OCI-LY3 (cell line): ENCODE data around the gene C1QL2.

Experiments used
- H2AFZ ChIP-seq: fragments of 200-600, 300-600 bp; shearing (Covaris generic); 2 replicates; pipeline ENCODE4 v1.6.0; 2014; ENCODE audit warnings: antibody characterized with exemption, low read depth, low read length
- H3K27ac ChIP-seq: fragments of 200-600, 300-600 bp; sonication (generic); 2 replicates; pipeline ENCODE4 v1.5.1; 2014; ENCODE audit warnings: mild to moderate bottlenecking, low read length, moderate library complexity, mixed read lengths
- H3K27me3 ChIP-seq: fragments of 200-600, 300-600 bp; sonication (generic); 2 replicates; pipeline ENCODE4 v1.6.1; 2014; ENCODE audit warnings: low read depth, low read length, mixed read lengths
- H3K36me3 ChIP-seq: fragments of 200-600, 300-600 bp; sonication (generic); replicated peaks from 2 replicates; pipeline ENCODE3; 2014; ENCODE audit warnings: low read depth, low read length, mixed read lengths
- H3K4me1 ChIP-seq: fragments of 300-600, 200-600 bp; sonication (generic); 2 replicates; pipeline ENCODE4 v1.6.1; 2014; ENCODE audit warnings: low read length, mixed read lengths
- H3K4me2 ChIP-seq: fragments of 200-600, 300-600 bp; sonication (generic); 2 replicates; pipeline ENCODE4 v1.6.1; 2014; ENCODE audit warnings: low read length, mixed read lengths
- H3K4me3 ChIP-seq: fragments of 300-600, 200-600 bp; sonication (generic); 2 replicates; pipeline ENCODE4 v1.5.1; 2014; ENCODE audit warnings: antibody characterized with exemption, mild to moderate bottlenecking, low read length, moderate library complexity
- H3K79me2 ChIP-seq: fragments of 300-600, 200-600 bp; shearing (Covaris generic); 2 replicates; pipeline ENCODE4 v1.6.1; 2014; ENCODE audit warnings: mild to moderate bottlenecking, low read length, mixed read lengths
- H3K9ac ChIP-seq: fragments of 300-600, 200-600 bp; shearing (Covaris generic); 2 replicates; pipeline ENCODE4 v1.6.0; 2014; ENCODE audit warnings: mild to moderate bottlenecking, low read length, moderate library complexity
- H3K9me3 ChIP-seq: fragments of 200-600, 300-600 bp; shearing (Covaris generic); 2 replicates; pipeline ENCODE4 v1.6.1; 2014; ENCODE audit warnings: low read length, mixed read lengths; ENCODE audit not compliant: insufficient read depth
- H4K20me1 ChIP-seq: fragments of 200-600, 300-600 bp; sonication (generic); 2 replicates; pipeline ENCODE4 v1.6.1; 2016; ENCODE audit warnings: low read length, mixed read lengths; ENCODE audit not compliant: insufficient read depth
- EZH2phosphoT487 ChIP-seq: fragments of 200-600 bp; shearing (Covaris generic); IDR thresholded peaks from 2 replicates; pipeline ENCODE4 v1.6.1; 2018; ENCODE audit warnings: antibody characterized with exemption, mixed run types, low read depth
- TF ChIP-seq, protein P1 (sequence below): fragments of 200-600, 300-600 bp; sonication (generic); IDR thresholded peaks from 2 replicates; pipeline ENCODE4 v1.5.1; 2014; ENCODE audit warnings: antibody characterized with exemption, low read length, low read depth

Gene C1QL2

DNA sequence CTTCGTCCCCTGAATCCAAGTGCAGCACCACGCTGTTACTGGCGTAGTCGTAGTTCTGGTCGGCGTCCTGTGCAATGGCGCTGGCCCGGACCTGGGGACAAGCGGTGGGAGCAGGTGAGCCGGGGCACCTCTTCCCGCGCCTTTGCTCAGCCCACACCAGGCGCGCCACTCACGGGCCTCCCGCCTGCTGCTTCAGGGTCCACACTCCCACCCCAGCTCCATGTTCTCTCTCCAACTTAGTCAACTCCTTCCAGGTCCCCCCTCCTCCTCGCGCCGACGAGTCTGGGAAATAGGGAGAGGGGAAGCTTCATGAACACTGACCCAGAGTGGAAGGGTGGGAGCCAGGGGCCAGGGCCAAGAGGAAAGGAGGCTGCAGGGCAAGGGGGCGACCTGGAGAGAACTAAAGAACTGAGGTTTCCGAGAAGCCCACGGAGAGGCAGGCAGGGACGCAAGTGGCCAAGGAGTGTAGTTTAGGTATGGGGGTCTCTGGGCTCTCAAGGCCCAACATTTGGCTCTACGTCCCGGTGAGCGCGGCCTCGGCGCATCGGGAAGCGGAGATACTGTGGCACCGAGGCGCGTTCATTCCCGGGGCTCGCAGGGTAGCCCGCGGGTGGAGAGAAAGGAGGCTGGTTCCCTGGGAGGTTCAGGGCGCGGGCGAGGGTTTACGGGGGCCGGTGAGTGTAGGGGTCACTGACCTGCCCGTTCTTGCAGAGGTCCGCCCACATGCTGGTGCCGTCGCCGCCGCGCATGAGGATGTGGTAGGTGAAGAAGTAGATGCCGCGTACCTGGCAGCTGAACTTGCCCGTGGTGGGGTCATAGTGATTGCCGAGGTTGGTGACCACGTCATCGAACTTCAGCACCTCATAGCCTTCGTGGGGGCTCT is 1.4 kb downstream of the C1QL2 start:
- Histone ChIP-seq H3K4me1 (no peaks in the 10 kb centered on the region), H3K27ac (no peak overlapping the region), H3K36me3 (no peaks in the 10 kb centered on the region), H3K79me2 (no peaks in the 10 kb centered on the region), H3K9ac (no peak overlapping the region), H3K9me3 (no peaks in the 10 kb centered on the region), H3K4me2 (no peak overlapping the region), H3K27me3 (no peaks in the 10 kb centered on the region), H2AFZ (no peak overlapping the region), H4K20me1 (no peaks in the 10 kb centered on the region), H3K4me3 (no peak overlapping the region)
- TF ChIP-seq EZH2phosphoT487: no peak
- TF ChIP-seq, protein P1, sequence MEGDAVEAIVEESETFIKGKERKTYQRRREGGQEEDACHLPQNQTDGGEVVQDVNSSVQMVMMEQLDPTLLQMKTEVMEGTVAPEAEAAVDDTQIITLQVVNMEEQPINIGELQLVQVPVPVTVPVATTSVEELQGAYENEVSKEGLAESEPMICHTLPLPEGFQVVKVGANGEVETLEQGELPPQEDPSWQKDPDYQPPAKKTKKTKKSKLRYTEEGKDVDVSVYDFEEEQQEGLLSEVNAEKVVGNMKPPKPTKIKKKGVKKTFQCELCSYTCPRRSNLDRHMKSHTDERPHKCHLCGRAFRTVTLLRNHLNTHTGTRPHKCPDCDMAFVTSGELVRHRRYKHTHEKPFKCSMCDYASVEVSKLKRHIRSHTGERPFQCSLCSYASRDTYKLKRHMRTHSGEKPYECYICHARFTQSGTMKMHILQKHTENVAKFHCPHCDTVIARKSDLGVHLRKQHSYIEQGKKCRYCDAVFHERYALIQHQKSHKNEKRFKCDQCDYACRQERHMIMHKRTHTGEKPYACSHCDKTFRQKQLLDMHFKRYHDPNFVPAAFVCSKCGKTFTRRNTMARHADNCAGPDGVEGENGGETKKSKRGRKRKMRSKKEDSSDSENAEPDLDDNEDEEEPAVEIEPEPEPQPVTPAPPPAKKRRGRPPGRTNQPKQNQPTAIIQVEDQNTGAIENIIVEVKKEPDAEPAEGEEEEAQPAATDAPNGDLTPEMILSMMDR: no peak

DNA sequence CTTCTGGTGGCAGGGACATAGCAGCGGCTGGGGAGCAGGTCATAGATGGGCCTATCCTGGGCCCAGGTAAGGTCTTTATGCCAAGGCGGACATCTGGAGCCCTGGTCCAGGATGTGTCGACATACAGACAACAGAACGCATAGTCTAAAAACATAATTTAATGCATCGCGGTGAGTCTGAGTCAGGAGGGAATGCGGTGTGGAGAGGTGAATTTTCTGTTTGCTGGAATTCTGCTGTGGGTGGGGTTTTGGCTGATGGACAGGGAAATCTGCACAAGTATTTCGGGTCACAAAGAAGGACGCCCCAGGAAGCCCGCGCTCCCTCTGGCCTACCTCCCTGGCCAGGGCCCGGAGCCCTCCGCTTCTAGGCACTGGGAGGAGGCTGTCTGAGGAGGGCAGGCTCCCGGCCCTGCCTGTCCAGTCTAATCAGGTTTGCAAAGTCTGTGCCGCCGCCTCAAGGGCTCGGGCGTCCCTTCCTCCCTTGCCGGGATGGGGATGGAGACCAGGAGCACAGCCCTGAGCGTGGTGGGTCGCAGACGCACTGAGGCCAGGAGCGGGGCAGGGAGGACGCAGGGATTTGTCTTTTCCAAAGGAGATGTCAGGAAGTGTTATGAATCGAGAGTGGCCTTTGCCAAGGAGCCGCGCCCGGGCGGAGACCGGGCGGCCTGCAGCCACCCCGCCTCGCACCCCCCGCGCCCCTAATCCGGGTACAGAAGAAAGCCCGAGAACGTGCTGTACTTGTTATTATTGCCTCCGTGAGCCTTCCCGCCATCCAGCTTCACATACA is 2.3 kb downstream of the C1QL2 start:
- Histone ChIP-seq H3K4me1 (no peaks in the 10 kb centered on the region), H3K4me2 (no peak overlapping the region), H3K79me2 (no peaks in the 10 kb centered on the region), H3K9me3 (no peaks in the 10 kb centered on the region), H2AFZ (no peak overlapping the region), H4K20me1 (no peaks in the 10 kb centered on the region), H3K36me3 (no peaks in the 10 kb centered on the region), H3K9ac (no peak overlapping the region), H3K27ac (no peak overlapping the region), H3K4me3 (no peak overlapping the region), H3K27me3 (no peaks in the 10 kb centered on the region; the same call in 1 of the 2 replicates)
- TF ChIP-seq EZH2phosphoT487: no peak
- TF ChIP-seq, protein P1: no peak

DNA sequence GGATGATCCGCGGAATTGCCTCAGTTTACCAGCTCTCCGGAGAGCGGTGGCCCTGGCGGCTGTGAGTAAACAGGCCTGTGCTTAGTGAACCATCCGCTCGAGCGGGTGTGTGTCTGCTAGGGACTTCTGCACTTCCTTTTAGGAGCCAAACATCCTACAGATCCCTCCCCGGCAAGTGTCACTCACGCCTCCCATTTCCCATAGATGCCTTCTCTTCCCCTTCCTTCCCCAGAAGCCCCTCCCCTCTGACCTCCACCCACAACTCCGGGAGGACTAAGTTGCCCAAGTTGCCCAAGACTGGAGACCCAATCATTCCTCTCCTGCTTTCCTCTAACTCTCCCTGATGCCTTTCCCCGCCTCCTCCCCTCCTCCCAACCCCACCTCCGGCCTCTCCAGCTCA is 2.9 kb downstream of the C1QL2 start:
- Histone ChIP-seq H3K4me3 (no peak overlapping the region), H3K27me3 (no peaks in the 10 kb centered on the region; the same call in 1 of the 2 replicates)

More for the DNA sequence above, 2.9 kb downstream of the C1QL2 start:
- Histone ChIP-seq H3K9me3 (no peaks in the 10 kb centered on the region), H3K9ac (no peak overlapping the region), H3K4me2 (no peak overlapping the region), H3K4me1 (no peaks in the 10 kb centered on the region), H3K27ac (no peak overlapping the region), H3K79me2 (no peaks in the 10 kb centered on the region), H3K36me3 (no peaks in the 10 kb centered on the region), H4K20me1 (no peaks in the 10 kb centered on the region), H2AFZ (no peak overlapping the region)
- TF ChIP-seq, protein P1: no peak
- TF ChIP-seq EZH2phosphoT487: no peak
